Measurements from ENCODE around the gene LRRC2.
A peak's percentile ranks its signal among the peaks of the same experiment; 100 is the strongest.

Gene LRRC2

GRCh38 chr3:46503200-46503874, 62.8 kb downstream of the LRRC2 start:
- no peak overlapping the region for H3K4me3 ChIP-seq (ENCODE audit: control insufficient read depth, low read depth, low read length)
- TF ChIP-seq, protein P1, sequence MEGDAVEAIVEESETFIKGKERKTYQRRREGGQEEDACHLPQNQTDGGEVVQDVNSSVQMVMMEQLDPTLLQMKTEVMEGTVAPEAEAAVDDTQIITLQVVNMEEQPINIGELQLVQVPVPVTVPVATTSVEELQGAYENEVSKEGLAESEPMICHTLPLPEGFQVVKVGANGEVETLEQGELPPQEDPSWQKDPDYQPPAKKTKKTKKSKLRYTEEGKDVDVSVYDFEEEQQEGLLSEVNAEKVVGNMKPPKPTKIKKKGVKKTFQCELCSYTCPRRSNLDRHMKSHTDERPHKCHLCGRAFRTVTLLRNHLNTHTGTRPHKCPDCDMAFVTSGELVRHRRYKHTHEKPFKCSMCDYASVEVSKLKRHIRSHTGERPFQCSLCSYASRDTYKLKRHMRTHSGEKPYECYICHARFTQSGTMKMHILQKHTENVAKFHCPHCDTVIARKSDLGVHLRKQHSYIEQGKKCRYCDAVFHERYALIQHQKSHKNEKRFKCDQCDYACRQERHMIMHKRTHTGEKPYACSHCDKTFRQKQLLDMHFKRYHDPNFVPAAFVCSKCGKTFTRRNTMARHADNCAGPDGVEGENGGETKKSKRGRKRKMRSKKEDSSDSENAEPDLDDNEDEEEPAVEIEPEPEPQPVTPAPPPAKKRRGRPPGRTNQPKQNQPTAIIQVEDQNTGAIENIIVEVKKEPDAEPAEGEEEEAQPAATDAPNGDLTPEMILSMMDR (conservative IDR thresholded peaks at IDR 0.05; ENCODE audit: control insufficient read depth, insufficient read depth, low read depth, low read length): no peak
- DNase-seq (ENCODE audit: low read depth): no peak

- no peak overlapping the region for H3K4me3 ChIP-seq (ENCODE audit: control insufficient read depth, low read depth, low read length)
- TF ChIP-seq, protein P1 (conservative IDR thresholded peaks at IDR 0.05; ENCODE audit: control insufficient read depth, insufficient read depth, low read depth, low read length): no peak
- DNase-seq (ENCODE audit: low read depth): no peak
These were observed 64.4 kb downstream of the LRRC2 start for GRCh38 chr3:46501702-46502101.

- peak; percentile 44 for DNase-seq (ENCODE audit: low read depth)
These were observed 65.2 kb downstream of the LRRC2 start for GRCh38 chr3:46500656-46501635.

DNA sequence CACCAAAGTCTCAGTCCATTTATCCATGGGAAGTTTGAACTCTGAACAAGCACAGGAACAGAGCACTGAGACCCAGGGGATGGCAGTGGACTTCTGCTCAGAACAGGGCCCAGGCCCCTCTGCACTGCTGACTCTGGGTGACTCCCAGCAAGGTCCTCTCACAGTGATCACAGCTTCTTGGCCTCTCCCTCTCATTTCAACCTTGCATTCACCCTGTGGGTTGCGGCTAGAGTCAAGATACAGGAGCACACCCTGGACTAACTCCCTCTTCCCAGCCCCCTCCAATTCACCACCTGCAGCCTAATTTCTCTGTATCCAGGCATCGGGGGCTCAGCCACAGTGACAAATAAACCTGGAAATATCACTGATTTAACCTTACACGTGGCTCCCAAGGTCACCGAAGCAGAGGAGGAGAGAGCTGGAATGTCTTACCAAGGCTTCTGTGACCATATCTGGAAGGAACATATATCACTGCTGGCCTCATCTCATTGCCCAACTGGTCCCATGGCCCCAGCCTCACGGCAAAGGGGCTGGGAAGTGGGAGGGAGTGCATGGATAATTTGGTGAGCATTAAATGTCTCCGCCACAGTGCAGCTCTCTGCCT, 67.1 kb downstream of the LRRC2 start:
- no peak for DNase-seq (ENCODE audit: low read depth)
- TF ChIP-seq, protein P1 (conservative IDR thresholded peaks at IDR 0.05; ENCODE audit: control insufficient read depth, insufficient read depth, low read depth, low read length): no peak
- no peak overlapping the region for H3K4me3 ChIP-seq (ENCODE audit: control insufficient read depth, low read depth, low read length)

More at GRCh38 chr3:46500656-46501635, 65.2 kb downstream of the LRRC2 start:
- no peak overlapping the region for H3K4me3 ChIP-seq (ENCODE audit: control insufficient read depth, low read depth, low read length)
- TF ChIP-seq, protein P1 (conservative IDR thresholded peaks at IDR 0.05; ENCODE audit: control insufficient read depth, insufficient read depth, low read depth, low read length): no peak

DNA sequence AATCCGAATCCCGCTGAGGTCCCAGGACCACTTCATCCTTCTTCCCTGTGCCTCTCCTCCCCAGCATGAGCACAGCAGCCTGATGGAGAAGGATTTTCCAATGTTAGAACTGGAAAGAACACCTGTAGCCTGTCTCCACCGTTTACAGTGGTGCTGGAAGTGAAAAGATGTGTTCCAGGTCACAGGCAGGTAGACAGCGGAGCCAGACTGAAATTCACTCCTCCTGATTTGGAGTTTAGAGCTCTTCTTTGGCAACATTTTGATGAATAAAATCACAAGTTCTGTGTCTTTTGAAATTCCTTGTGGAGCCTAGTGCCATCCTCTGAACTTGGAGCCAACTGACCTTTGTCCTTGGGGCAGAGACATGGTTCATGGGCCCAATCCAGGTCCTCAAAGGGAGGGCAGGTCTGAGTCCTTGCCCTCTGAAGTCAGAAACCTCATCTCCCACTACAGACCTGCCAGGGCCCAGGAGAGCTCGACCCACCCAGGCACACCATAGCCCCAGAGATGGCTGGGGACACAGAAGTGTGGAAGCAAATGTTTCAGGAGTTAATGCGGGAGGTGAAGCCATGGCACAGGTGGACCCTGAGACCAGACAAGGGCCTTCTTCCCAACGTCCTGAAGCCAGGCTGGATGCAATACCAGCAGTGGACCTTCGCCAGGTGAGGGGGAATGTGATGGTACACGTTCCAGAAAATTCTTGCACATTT, 68.4 kb downstream of the LRRC2 start, which contains the start of gene RTP3:
Gene RTP3 (plus strand): TSS at position 421 of the 710 bp plus-strand sequence. CDS start 87 bp downstream, at position 508.
- H3K4me3 ChIP-seq (ENCODE audit: control insufficient read depth, low read depth, low read length): no peak within 1 kb of the TSS
- TF ChIP-seq, protein P1 (conservative IDR thresholded peaks at IDR 0.05; ENCODE audit: control insufficient read depth, insufficient read depth, low read depth, low read length): no peak
- no peak for DNase-seq (ENCODE audit: low read depth)

Data from fibroblast of mammary gland (primary cell).